Breast epithelium (tissue), 3 donors: ENCODE results near the gene OR2A14.

ENCODE experiments used
- CTCF ChIP-seq, 3 donors: fragments of 450-650 bp; IDR thresholded peaks; one replicate each; pipeline ENCODE4 v1.5.1; 2016 to 2017; ENCODE audit warnings: antibody characterized with exemption in 3 of 3, mild to moderate bottlenecking in 3 of 3, moderate library complexity in 3 of 3
- POLR2A ChIP-seq: fragments of 450-650 bp; IDR thresholded peaks from one replicate; pipeline ENCODE4 v1.6.1; 2016; ENCODE audit warnings: antibody characterized with exemption, mild to moderate bottlenecking, moderate library complexity
- POLR2AphosphoS5 ChIP-seq, 3 donors: sonication (generic); formaldehyde crosslinking; IDR thresholded peaks; one replicate each; pipeline ENCODE4 v1.6.1; 2017; ENCODE audit warnings: antibody characterized with exemption in 3 of 3

GRCh38 chr7:144085978-144086377 is 37.0 kb upstream of the OR2A14 start, which contains the start of gene OR2A12:
- TF ChIP-seq CTCF (IDR thresholded peaks at IDR 0.05) (no peak), POLR2AphosphoS5 (IDR thresholded peaks at IDR 0.05) (no peak), POLR2A (no peak)
